Activated T-cell treated with anti-CD3 and anti-CD28 coated beads for 48 hours (primary cell): ENCODE results near the gene PDZD4.

Experiments
- DNase-seq: peaks from one replicate; pipeline ENCODE4 v3.0.0-alpha.2; 2020; ENCODE audit warnings: low read depth

Gene PDZD4

DNA sequence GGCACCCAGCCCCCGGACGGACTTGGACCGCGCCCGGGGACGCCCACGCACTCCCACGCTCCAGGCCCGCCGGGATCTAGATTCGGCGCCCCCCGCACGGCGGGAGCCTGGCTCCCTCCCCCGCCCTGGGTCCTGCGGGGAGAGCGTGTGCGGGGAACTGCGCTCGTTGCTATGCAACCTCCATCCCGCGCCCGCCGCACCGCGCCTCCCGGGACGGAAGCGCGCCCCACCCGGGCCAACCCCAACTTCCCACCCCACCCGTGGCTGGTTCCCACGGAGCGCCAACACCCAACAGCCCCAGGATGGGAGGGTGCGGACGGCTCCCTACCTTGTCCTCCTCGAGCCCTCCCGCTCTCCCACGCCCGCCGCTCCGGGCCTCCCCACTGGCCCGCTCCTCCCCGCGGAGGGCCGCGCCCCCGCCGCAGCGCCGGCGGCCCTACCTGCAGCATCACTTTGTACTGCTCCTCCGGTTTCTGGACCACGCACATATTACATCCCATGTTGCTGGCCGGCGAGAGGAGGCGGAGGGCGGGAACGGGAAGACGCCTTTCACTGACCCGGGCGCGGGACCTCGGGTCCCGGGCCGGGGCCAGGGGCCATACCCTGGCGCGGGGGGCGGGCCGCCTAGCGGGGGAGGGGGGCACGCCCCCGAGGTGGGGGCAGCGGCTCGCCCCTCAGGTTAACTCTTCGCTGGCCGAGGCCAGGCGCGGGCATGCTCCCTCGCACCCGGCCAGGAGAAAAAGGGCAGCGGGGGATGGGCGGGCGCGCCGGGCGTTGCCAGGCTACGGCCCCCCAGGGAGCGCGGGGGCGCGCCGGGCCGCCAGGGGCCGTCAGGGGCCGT is at the start of gene PDZD4:
TSS of gene PDZD4 (minus strand) at position 746 of the 841 bp plus-strand sequence. CDS start at position 500, 246 bp downstream.
- no peak for DNase-seq

DNA sequence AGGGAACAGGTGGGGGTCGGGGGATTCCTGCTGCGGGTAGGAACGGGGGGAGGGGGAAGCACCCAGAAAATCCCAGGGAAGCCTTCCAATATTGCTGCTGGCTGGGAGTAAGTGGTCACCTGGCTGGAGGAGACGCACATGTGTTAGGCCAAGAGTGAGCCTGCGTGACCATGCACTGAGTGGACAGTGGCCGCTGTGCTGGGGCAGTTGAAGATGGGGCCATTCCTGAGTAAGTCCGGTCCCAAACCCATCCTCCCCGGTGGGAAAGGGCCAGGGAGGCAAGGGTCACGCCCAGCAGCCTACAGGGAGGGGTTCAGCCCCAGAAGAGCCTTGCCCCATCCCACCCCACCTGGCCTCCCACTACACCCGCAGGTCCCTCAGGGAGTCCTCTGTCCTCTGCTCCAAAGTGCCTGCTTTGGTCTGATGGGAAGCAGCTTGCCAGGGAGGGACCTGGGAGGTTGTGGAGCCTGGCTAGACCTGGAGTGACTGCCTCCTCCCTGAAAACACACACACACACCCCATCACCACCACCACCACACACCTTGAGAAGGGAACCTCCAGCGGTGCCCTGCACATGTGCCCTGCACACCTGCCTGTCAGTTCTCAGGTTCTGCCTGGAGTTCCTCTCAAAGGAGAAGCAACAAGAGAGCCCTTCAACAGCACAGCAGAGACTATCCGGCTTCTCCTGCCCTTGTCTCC is 49.5 kb upstream of the PDZD4 start:
- DNase-seq = no peak

GRCh38 chrX:153878969-153879653 is 48.8 kb upstream of the PDZD4 start:
- no peak for DNase-seq

GRCh38 chrX:153878345-153878744 is 48.0 kb upstream of the PDZD4 start:
- no peak for DNase-seq

DNA sequence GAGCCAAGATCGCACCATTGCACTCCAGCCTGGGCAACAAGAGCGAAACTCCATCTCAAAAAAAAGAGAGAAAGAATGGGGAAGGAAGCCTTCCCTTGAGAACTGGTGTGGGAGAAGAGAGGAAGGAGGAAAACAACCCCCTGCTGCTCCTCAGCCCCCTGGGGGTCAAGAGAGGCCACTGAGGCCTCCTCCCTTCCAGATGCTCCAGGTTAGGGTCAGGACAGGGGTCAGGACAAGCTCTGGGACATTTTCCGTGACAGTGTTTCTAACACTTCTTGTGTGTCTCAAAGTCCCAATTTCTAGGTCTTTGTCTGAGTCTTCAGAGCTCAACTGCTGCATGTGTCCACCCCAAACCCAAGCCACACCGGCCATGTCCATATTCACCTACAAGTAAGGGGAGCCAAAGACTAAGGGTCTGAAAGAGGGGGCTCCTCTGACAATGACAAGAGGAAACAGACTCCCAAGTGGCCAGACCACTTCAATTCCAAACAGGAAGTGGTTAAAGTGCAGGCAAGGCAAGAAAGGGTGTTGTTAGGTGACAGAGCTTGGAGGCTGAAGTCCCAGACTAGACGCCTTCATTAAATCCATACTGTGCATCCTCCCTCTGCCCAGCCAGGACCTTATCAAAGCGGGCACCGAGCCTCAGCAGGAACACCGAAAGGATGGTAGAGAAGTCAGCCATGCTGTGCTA is 47.4 kb upstream of the PDZD4 start:
- DNase-seq = no peak

- no peak for DNase-seq
Observed at GRCh38 chrX:153876112-153876491, 45.8 kb upstream of the PDZD4 start.

DNA sequence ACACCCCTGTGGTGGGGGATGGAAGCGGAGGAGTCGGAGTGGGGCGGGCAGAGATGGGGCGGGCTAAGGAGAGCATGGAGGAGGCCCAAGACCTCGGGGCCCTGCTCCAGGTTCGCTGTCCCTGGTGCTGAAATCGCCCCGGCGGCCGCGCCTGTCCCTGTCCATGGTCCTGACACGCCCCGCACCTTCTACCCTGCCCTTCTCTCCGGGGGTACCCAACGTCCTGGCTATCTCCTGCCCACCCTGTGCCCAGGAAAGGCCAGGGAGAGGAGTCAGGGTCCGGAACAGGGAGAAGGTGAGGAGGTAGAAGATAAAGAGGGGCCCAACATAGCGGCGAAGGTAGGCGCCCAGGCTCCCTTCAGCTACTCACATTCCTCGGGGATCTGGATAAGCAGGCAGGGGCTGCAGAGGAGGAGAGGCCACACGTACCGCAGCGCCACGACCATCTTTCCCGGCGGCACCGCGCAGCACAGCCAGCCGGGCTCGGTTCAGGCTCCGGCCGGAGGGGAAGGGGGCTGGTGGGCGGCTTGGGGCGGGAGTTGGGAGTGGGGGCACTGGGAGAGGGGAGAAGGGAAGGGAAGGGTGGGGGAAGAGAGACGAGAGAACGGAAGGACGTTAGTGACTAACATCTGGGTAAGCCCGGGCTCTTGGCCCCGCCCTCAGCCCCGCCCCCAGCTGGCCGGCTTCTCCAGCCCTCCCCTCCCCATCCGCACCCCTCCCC is 45.2 kb upstream of the PDZD4 start:
- peak; percentile 49 for DNase-seq

DNA sequence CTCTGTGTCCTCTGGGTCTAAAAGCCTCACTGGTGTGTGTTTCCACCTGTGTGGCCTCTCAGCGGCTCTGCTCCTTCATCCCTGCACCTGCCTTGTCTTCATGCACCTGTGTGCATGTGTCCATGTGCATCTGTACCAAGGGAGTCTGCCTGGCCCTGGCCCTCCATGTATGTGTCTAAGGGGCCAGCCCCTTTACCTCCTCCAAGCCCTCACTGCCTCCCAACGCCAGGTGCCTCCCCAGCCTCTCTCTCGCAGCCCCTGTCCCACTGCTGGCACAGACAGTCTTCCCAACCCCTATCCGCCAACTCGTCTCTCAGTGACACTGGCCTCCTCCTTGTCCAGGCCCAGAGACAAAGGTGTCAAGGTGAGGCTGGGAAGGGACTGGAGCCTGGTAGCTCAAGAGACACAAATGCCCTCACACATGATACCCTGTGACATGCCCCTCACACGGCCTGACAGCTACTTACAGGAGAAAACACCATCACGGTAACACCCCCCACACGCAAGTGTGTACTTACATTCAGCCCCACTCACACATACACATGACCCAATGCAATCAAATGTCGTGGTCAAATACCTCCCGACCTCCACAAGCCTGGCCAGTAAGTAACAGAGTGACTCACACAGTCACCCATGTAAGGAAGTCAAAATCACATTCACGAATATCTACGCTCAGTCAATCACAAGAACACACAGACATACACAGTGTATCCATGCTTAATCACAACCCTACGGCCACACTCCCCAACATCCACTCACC is 44.2 kb upstream of the PDZD4 start:
- no peak for DNase-seq

DNA sequence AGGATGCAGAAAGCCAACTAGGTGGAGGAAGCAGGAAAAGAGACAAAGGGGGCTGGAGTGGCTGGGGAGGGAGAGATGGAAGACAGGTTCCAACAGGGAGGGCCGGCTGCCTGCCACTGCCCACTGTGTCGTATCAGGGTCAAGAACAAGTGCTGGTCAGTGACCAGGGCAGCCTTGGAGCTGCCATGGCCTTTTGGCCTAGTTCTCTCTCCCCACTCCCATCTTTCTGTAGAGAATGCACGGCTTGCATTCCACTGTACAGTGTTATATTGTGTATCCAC is 43.7 kb upstream of the PDZD4 start:
- no peak for DNase-seq

GRCh38 chrX:153873282-153874084 is 43.1 kb upstream of the PDZD4 start:
- DNase-seq = no peak

DNA sequence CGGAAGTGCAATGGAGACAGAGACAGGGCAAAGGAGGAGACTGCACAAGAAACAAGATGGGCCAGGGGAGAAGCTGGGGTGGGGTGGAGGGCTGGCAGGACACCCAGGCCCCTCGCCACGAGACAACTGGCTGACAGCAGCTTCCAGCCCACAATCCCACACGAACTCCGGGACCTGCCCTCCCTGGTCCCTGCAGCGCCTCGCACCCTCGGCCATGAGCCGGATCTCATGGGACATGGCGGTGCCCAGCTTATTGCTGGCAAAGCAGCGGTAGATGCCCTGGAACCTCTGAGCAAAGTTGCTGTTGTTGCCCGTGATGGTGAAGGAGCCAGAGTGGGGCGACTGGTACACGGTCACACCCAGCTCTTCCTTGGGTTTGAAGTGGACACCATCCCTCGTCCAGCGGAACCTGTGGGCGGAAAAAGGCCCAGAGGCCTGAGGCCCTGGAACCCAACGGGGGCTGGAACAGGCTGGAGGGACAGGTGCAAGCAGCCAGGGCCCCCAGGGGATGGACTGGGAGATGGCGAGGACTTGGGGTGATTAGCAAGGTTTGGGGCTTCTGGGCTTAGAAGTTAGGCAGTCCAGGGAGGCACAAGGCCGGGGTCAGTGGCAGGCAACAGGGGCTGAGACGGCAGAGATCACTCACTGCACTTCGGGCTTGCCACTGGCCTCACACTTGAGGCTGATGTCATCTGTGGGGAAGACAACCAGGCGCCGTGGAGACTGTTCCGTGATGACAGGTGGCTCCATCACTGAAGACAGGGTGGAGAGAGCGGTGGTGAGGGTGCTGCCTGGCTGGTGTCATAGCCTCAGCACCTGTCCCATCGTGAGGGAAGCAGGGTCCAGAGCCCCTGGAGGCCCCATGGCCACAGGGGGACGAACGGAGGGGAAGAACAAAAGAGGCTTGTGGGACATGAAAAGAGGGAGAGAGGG is 41.9 kb upstream of the PDZD4 start:
- DNase-seq = no peak

- DNase-seq = no peak
Observed at GRCh38 chrX:153871451-153871850, 41.1 kb upstream of the PDZD4 start.

DNA sequence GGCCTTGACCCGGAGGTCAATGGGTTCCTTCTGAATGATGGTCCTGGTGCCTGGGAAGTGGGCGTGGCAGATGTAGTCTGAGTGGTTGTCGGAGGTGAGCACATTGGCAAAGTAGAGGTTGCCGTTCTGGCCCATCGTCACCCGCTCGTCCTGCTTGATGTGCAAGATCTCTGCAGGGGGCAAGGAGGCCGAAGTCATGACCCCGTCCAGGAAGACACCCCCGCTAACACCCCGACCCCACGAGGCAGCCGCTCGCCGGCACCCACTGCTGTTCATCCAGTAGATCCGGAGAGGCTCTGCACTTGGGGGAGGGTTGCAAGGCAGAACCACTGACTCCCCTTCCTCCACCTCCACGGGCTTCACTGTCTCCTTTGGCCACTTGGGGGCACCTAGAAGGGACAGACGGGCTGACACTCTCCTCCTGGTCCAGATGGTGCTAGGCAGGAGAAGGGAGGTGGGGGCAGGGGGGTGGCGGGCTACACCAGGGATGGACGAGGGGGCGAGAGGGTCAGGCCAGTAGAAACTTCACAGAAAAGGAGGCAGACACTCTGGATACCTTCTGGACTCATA is 40.5 kb upstream of the PDZD4 start:
- no peak for DNase-seq

DNA sequence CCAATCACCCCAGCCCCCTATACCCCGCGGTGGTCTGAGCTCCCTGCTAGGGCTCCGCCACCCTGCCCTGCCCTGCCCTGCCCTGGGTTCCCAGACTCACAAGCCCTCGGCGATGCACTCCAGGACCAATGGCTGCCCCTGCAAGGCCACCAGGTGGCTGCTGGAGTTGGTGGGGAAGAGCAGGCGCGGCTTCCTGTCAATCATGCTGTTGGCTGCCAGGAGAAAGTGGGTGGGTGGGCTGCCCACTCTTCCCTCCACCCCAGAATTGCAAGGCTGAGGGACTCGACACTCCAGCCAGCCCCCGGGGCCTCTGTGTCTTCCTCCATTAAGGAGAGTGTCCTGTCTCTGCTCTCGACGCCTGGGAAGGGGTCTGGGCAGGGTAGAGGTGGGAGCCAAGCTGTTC is 39.9 kb upstream of the PDZD4 start:
- DNase-seq = no peak

DNA sequence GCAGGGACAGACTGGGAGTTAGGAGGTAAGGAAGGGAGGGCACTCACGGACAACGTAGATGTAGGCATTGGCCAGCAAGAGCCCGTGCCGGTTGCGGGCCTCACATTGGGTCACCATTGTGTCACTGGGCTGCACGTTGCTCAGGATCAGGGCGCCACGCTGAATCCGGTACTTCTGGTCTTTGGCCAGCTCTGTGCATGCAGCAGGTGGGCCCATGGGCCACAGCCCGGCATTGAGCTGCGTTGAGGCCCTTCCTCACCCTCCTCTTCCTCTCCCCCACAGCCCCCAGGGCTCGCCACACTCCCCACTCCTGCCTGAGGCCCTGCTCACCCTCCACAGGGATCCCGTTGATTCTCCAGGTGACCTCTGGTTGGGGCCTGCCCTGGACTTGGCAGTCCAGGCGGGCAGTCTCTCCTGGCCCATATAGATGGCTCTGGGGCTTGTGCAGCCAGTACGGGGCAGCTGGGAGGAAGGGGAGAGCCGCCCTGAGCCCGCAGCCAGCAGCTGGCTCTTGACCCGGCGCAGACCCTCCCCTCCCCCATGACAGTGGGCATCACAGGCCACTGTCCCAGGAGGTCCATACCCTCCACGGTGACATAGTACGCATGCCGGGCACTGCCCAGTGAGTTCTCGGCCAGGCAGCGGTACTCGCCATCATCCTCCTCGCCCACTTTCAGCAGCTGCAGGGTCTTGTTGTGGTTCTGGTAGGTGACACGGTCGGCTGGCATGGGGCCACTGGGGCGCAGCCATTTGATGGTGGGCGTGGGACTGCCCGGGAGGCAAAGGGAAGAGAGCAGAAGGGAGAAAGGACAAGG is 39.3 kb upstream of the PDZD4 start:
- no peak for DNase-seq

- no peak for DNase-seq
Observed at GRCh38 chrX:153868576-153869472, 38.5 kb upstream of the PDZD4 start.

DNA sequence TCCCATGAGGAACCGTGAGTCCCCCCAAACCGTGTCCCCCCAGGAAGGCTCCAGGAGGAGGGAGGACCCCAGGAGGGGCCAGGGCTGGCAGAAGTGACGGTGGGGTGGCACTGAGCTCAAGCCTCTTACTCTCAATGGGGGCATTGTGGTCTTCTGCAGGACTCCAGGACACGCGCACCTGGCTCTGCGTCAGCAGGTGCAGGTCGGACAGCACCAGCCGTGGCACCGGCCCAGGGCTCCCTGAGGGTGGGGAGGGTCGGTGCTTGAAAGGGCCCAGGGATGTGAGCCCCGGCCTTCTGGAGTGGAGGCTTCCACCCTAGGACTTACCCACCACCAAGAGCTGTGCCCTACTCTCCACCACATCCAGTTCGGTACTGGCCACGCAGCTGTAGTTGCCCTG is 37.3 kb upstream of the PDZD4 start:
- no peak for DNase-seq
